ENCODE results near the gene NFE2L2. TPM values are rescaled to one million over a fixed set of nuclear protein-coding genes. Genes with fewer than 3 reads are reported as not detected.
"Not testable (repeated sequence)": the region's sequence is repeated elsewhere in the genome, so short reads cannot be mapped to it uniquely, and the experiment has no call there.

NFE2L2 gene
- total RNA-seq, 6 donors from 2014 or later = 52.4 to 174 (median 94.4) TPM

GRCh38 chr2:177268187-177268871 lies 3.8 kb upstream of the NFE2L2 start:
- ATAC-seq (ENCODE audit: low FRiP score in 2 of 2) (no peak), DNase-seq (no peak)
- H3K4me1 ChIP-seq = peaks cover 7 to 23% (median 15%) of the 10 kb centered on the region in 4 donors
- H3K27ac ChIP-seq = no peak overlapping the region
- H3K4me3 ChIP-seq = no peak overlapping the region
- H3K27me3 ChIP-seq = no peaks in the 10 kb centered on the region
- TF ChIP-seq CTCF (IDR thresholded peaks at IDR 0.05) (no peak), POLR2AphosphoS5 (IDR thresholded peaks at IDR 0.05) (no peak), POLR2A (IDR thresholded peaks at IDR 0.05) (no peak), EP300 (IDR thresholded peaks at IDR 0.05) (no peak)
- no peaks in the 10 kb centered on the region for H3K9me3 ChIP-seq
- H3K36me3 ChIP-seq = no peaks in the 10 kb centered on the region
- WGBS, 2 donors = 78 to 84% methylated on average over 8 of the region's 8 CpGs

- not testable (repeated sequence) for H3K4me3 ChIP-seq; DNase-seq; H3K36me3 ChIP-seq; H3K9me3 ChIP-seq; H3K27me3 ChIP-seq; ATAC-seq (ENCODE audit: low FRiP score in 2 of 2)
- 90 to 92% methylated on average over 8 of the region's 8 CpGs for WGBS, 2 donors
- peaks cover 10 to 25% (median 16%) of the 10 kb centered on the region in 4 donors for H3K4me1 ChIP-seq
- peak overlapping the region; percentile 21 to 100 (median 99) for H3K27ac ChIP-seq
Measured at GRCh38 chr2:177266955-177267354, 2.4 kb upstream of the NFE2L2 start.

GRCh38 chr2:177265824-177266817 lies 1.6 kb upstream of the NFE2L2 start:
- WGBS, 2 donors = 20 to 29% methylated on average over 4 of the region's 4 CpGs
- Histone ChIP-seq H3K4me3 (peak overlapping the region in 2 of 4 donors; percentile 74 to 89), H3K27me3 (no peaks in the 10 kb centered on the region), H3K27ac (peak overlapping the region; percentile 98 to 100 (median 100)), H3K9me3 (no peaks in the 10 kb centered on the region), H3K36me3 (no peaks in the 10 kb centered on the region), H3K4me1 (peaks cover 19 to 33% (median 23%) of the 10 kb centered on the region in 4 donors)
- DNase-seq = no peak
- ATAC-seq (ENCODE audit: low FRiP score in 2 of 2) = no peak
- TF ChIP-seq POLR2AphosphoS5 (IDR thresholded peaks at IDR 0.05) = no peak
- TF ChIP-seq CTCF (IDR thresholded peaks at IDR 0.05) = no peak
- no peak for TF ChIP-seq POLR2A (IDR thresholded peaks at IDR 0.05)
- no peak for TF ChIP-seq EP300 (IDR thresholded peaks at IDR 0.05)

- peak overlapping the region; percentile 98 to 100 (median 100) for H3K27ac ChIP-seq
- H3K4me3 ChIP-seq = peak overlapping the region; percentile 61 to 95 (median 82)
- TF ChIP-seq POLR2AphosphoS5 (IDR thresholded peaks at IDR 0.05) = no peak
- no peak for TF ChIP-seq EP300 (IDR thresholded peaks at IDR 0.05)
- TF ChIP-seq POLR2A (IDR thresholded peaks at IDR 0.05) = peak in 1 of 4 donors; percentile 93
- TF ChIP-seq CTCF (IDR thresholded peaks at IDR 0.05) = peak in 2 of 6 experiments; percentile 16 to 38
- WGBS, 2 donors = 0% methylated on average over 8 of the region's 61 CpGs; no CpG with 5 or more reads in 1 of the 2 donors
- H3K27me3 ChIP-seq = no peaks in the 10 kb centered on the region
- no peaks in the 10 kb centered on the region for H3K36me3 ChIP-seq
- DNase-seq (peak in 1 of 2 donors; percentile 92), ATAC-seq (ENCODE audit: low FRiP score in 2 of 2) (peak; percentile 0 to 44)
- H3K9me3 ChIP-seq = no peaks in the 10 kb centered on the region
- H3K4me1 ChIP-seq = peaks cover 20 to 52% (median 41%) of the 10 kb centered on the region in 4 donors
Measured at GRCh38 chr2:177264209-177264692, 276 bp downstream of the NFE2L2 start.

Measured in upper lobe of left lung (tissue), 6 donors.